ENCODE results near the gene CCDC146.
"Not testable (repeated sequence)": the region's sequence is repeated elsewhere in the genome, so short reads cannot be mapped to it uniquely, and the experiment has no call there.

CCDC146 gene

DNA sequence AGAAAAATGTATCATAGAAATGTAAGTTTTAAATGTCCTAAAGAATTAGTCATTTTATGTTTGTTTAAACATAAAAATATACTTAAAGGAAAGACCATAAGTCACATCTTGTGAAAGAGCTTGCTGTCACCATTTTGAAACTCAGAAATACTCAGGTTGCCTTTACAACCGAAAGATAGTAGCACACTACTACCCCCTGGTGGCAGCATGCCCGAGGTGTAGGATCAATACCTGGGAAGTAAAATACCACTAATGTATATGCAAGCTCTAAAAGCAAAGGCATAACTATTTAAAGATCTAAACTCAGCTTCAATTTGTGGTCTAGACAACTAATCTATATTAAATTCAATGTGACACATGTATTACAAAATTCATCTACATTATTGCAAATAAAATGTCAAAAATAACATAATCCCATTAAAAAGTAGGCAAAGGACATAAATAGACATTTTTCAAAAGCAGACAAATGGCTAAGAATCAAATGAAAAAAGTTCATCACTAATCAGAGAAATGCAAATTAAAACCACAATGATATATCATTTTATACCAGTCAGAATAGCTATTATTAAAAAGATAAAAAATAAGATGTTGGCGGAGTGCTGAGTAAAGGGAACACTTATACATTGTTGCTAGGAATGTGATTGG lies 124.9 kb downstream of the CCDC146 start:
- DNase-seq (ENCODE audit: low spot score): peak; percentile 76

- no peak for DNase-seq (ENCODE audit: low spot score)
Observed at GRCh38 chr7:77248154-77248553, 125.7 kb downstream of the CCDC146 start.

- DNase-seq (ENCODE audit: low spot score): no peak
Observed at GRCh38 chr7:77252506-77252905, 130.1 kb downstream of the CCDC146 start.

- DNase-seq (ENCODE audit: low spot score): no peak
Observed at GRCh38 chr7:77253151-77253550, 130.7 kb downstream of the CCDC146 start.

DNA sequence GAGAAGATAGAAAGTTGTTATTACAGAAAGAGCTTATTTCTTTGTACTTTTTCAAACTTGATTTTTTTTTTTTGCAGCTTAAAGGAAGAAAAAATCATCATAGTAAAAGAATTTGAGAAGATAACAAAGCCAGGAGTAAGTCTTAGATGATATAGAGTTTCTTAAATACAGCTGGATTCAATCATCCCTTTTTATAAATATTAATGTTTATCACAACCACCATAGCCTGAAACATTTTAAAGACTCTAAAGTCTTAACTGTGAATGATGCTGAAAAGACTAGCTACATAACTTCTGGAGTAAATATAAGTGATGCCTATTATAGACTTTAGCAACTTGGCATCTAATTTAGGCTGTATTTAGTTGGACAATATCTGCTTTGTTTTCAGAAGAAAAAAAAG lies 132.0 kb downstream of the CCDC146 start:
- no peak for DNase-seq (ENCODE audit: low spot score)

GRCh38 chr7:77254915-77255314 lies 132.5 kb downstream of the CCDC146 start:
- DNase-seq (ENCODE audit: low spot score): no peak

DNA sequence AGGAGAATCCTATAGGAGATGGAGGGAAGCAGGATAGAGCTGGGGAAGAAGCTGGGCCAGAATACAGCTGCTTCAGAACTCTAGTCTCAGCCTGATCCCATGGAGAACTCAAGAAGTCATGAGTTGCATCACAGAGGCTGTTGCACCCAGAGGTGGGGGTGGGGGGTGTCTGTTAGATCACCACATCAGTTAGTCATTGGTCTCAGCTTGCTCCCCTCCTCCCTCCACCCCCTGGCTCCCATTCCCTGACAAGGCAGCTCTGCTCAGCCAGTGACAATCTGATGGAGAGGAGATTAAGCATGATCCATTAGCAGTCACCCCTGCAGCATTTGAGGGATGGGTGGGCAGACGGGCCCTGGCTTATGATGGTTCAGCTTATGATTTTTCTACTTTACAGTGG lies 135.6 kb downstream of the CCDC146 start:
- DNase-seq (ENCODE audit: low spot score): no peak

GRCh38 chr7:77258593-77258992 lies 136.2 kb downstream of the CCDC146 start:
- no peak for DNase-seq (ENCODE audit: low spot score)

DNA sequence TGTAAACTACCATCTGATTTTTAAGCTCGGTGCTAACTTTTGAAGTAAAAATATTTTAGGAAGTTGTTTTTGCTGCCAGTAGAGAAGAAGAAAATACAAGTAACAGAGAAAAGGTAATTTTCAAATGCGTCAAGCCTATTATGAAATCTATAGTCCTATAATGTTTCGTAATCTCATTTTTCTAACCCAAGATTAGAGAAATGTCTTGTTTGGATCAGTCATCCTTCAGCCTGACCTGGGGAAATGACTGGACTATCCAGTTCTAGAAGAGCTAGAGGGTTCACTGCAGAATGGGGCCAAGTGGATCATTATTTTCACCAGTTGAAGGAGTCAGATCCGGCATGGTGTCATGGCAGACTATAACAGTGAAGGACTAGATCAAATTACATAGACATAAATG lies 139.9 kb downstream of the CCDC146 start:
- no peak for DNase-seq (ENCODE audit: low spot score)

GRCh38 chr7:77265666-77266065 lies 143.3 kb downstream of the CCDC146 start:
- no peak for DNase-seq (ENCODE audit: low spot score)

DNA sequence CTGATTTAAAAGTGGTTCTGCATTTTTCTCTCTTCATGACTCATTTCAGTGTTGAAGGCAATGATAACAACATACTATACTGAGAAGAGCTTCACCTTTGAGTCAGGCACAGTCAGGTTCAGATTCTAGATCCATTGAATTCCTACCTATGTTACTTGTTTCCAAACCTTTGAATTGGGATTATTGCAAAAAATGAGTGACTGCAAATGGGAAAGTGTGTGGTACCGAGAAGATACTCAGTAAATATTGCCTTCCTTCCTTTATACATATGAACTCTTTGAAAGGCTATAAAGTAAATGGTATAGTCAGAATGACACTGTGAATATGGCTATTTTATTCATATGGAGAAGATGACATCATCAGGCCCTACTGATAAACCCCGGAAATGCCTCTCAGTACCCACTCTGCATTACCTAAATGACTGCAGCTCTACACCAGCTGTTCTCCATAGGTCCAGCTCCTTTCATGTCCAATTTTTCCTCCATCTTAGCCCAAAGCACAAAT lies 143.9 kb downstream of the CCDC146 start:
- DNase-seq (ENCODE audit: low spot score): no peak

- peak; percentile 51 for DNase-seq (ENCODE audit: low spot score)
Observed at GRCh38 chr7:77269360-77270093, 147.1 kb downstream of the CCDC146 start.

GRCh38 chr7:77270094-77270480 lies 147.7 kb downstream of the CCDC146 start:
- no peak for DNase-seq (ENCODE audit: low spot score)

DNA sequence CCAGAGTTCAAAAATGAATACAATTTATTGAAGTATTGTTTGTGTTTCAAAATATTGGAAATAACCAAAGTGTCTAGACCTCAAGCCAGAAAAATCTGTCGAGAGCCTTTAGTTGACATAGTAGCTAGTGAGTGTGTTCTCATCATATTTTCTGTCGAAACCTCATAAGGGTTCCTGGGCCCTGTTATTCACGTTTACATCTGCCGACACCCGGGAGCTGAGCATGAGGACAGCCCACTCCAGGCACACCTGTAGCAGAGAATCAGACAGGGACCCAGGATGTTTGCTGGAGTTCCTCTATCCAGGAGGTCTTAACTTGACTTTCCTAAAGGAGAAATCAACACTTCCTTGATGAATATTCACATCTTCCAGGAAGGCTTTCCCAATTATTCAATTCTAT lies 149.4 kb downstream of the CCDC146 start:
- no peak for DNase-seq (ENCODE audit: low spot score)

- DNase-seq (ENCODE audit: low spot score): not testable (repeated sequence)
Observed at GRCh38 chr7:77275663-77276062, 153.2 kb downstream of the CCDC146 start.

DNA sequence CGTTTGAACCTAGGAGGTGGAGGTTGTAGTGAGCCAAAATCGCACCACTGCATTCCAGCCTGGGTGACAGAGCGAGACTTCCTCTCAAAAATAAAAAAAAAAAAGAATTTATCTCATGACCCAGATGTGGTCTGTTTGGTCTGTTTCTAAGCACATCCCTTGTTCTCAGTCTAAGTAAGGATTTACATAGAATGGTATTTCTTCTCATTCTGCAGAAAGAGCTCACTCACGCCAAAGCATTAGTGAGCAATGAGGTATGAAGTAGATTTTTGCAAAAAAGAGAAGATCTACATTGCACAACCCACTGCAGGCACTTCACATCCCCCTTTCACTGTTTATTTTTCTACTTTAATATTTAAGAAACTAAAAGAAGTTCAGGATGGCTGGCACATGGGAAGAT lies 153.7 kb downstream of the CCDC146 start:
- no peak for DNase-seq (ENCODE audit: low spot score)

DNA sequence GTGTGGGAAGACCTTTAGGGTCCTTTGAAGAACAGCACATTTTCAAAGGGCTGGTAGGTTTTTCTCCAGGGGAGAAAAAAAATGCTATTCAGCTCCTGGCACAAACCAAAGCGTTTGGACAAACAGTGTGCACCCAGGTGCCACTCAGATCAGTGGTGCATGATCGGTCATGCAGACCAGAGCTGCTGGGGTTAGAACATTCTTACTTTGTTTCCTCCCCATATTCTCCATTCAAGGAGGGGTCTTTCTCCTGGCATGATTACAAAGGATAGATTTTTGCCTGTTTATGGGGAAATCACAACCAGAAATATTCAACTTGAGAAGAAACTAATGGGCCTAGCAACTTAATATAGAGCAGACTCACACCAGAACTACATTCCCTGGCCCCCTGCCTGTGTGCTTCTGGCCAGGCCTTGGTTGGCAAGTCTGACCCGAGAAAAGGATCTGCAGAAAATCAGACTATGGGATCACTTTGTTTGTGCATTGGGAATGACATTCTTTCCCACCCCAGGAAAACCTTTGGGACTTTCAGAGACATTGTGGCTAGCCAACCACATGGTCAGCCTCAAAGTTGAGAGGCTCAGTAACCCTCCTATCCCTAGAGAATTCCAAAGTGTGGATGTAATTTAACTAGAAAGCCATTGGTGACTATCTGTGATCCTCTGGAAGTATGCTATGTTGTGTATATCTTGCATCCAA lies 159.5 kb downstream of the CCDC146 start:
- DNase-seq (ENCODE audit: low spot score): no peak

DNA sequence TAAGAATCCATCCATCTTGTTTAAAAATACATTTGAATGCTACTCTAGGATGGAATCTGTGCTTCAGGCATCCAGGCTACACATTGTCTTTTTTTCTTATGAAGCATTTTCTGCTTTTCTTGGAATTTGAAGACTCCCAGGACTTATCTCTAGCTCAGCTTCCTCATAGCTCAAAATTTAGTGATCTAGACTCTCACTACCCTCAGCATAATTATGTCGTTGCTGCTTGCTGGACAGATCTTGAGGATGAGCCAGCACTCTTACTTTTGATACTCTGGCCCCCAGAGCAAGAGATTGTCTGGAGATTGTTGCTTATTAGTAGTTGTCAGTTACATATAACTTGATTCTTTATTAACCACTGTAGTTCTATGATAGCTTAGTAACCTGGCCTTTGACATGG lies 160.5 kb downstream of the CCDC146 start:
- DNase-seq (ENCODE audit: low spot score): no peak

- no peak for DNase-seq (ENCODE audit: low spot score)
Observed at GRCh38 chr7:77284005-77284404, 161.6 kb downstream of the CCDC146 start.

- no peak for DNase-seq (ENCODE audit: low spot score)
Observed at GRCh38 chr7:77284616-77285015, 162.2 kb downstream of the CCDC146 start.

DNA sequence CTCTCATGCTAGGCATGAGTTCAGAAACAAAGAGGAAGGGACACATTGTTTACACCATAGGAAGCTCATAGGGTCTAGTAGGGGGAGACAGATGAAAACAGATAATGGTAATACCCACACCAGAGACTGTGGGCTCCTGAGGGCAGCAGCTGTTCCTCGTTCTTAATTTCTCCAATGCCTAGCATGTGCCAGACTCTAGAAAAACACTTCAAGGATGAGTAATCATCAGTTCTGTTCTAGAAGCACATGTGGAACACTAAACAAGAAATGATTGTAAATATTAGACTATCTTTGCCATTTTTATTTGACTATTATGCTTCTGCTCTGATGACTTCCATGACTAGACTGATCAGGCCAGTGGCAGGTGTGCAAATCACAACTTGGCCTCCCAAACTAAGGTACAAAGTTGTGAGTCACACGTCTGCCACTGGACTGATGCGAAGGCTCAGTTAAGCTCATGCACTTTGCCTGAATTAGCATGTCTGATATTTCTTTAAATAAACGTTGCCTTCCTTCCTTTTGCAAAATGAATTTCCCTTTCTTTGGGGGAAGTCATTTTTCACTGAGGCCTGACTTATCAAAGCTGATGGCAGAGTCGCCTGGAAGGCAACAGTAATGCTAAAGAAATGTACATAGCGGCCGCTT lies 166.4 kb downstream of the CCDC146 start:
- no peak for DNase-seq (ENCODE audit: low spot score)

GRCh38 chr7:77289387-77289786 lies 167.0 kb downstream of the CCDC146 start:
- DNase-seq (ENCODE audit: low spot score): no peak

GRCh38 chr7:77290425-77290824 lies 168.0 kb downstream of the CCDC146 start:
- no peak for DNase-seq (ENCODE audit: low spot score)

Data from pons (tissue), 1 donor.